Measurements from ENCODE around the gene POMGNT2. TPM values are rescaled to one million over a fixed set of nuclear protein-coding genes. Genes with fewer than 3 reads are reported as not detected.

POMGNT2 gene
- total RNA-seq, 1 donor, result 9.3 TPM

GRCh38 chr3:43041517-43041916 lies 64.4 kb downstream of the POMGNT2 start:
- no peak for TF ChIP-seq CTCF (IDR thresholded peaks at IDR 0.05; ENCODE audit: insufficient read depth, low read length)
- no peak for DNase-seq (ENCODE audit: low read depth)
- H3K4me3 ChIP-seq (ENCODE audit: low read depth, low read length), result no peak overlapping the region

- DNase-seq (ENCODE audit: low read depth), result no peak
- H3K4me3 ChIP-seq (ENCODE audit: low read depth, low read length), result no peak overlapping the region
- no peak for TF ChIP-seq CTCF (IDR thresholded peaks at IDR 0.05; ENCODE audit: insufficient read depth, low read length)
Observed at GRCh38 chr3:43038010-43038409, 67.9 kb downstream of the POMGNT2 start.

GRCh38 chr3:43036621-43037423 lies 69.1 kb downstream of the POMGNT2 start:
- no peak for TF ChIP-seq CTCF (IDR thresholded peaks at IDR 0.05; ENCODE audit: insufficient read depth, low read length)
- no peak for DNase-seq (ENCODE audit: low read depth)
- no peak overlapping the region for H3K4me3 ChIP-seq (ENCODE audit: low read depth, low read length)

- no peak overlapping the region for H3K4me3 ChIP-seq (ENCODE audit: low read depth, low read length)
- DNase-seq (ENCODE audit: low read depth), result no peak
- TF ChIP-seq CTCF (IDR thresholded peaks at IDR 0.05; ENCODE audit: insufficient read depth, low read length), result no peak
Observed at GRCh38 chr3:43035801-43036365, 70.0 kb downstream of the POMGNT2 start.

GRCh38 chr3:43034911-43035310 lies 71.0 kb downstream of the POMGNT2 start:
- H3K4me3 ChIP-seq (ENCODE audit: low read depth, low read length), result no peak overlapping the region
- no peak for TF ChIP-seq CTCF (IDR thresholded peaks at IDR 0.05; ENCODE audit: insufficient read depth, low read length)
- no peak for DNase-seq (ENCODE audit: low read depth)

GRCh38 chr3:43034200-43034599 lies 71.7 kb downstream of the POMGNT2 start:
- no peak for DNase-seq (ENCODE audit: low read depth)
- H3K4me3 ChIP-seq (ENCODE audit: low read depth, low read length), result no peak overlapping the region
- TF ChIP-seq CTCF (IDR thresholded peaks at IDR 0.05; ENCODE audit: insufficient read depth, low read length), result no peak

All from fibroblast of the aortic adventitia (primary cell).